Inflammatory macrophage (primary cell): Measurements from ENCODE around the gene EYA2.
"Not testable (repeated sequence)": the region's sequence is repeated elsewhere in the genome, so short reads cannot be mapped to it uniquely, and the experiment has no call there.

Experiments used
- DNase-seq, 2 donors: peaks; one replicate each; pipeline ENCODE4 v3.0.0-alpha.2; 2020 to 2022

The EYA2 gene

DNA sequence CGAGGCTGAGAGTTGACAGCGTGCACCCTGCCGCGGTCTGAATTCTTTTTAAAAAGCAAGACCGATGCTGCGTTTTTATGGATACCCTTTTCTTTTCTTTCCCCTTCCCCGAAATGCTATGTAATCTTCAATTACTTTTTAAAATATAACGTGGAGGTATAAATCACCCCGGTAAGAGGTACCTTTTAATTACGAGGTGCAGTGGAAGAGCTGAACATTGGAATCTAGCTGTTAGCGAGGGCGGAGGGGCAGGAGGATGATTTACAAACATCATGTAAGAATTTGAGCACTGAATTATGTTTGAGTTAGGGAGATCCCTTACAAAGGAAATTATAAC is 1.2 kb downstream of the EYA2 start:
- no peak for DNase-seq

DNA sequence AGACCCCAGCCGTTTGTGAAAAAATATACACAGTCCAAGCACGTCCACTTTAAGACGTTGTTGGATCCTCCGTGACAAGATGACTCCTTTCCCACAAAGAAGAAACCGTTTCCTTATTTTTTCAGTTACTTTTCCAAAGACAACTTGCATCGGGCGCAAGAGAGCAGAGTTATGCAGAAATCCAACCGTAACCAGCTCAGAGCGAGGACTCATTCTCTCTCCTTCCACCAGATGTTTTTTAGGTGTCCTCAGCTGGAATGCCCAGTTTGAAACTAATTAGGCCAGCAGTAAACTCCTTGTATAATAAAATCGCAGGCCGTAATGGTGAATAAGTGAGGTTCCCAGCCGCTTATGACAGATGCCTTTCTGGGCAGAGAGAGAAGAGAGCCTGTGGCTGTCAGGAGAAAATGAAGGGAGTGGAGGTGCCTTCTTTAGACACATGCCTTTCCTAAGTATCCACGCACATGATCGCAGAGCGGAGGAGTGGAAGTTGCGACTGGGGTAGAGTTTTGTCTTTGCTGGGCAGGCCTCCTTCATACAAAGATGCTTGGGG is 2.8 kb downstream of the EYA2 start:
- DNase-seq: no peak

DNA sequence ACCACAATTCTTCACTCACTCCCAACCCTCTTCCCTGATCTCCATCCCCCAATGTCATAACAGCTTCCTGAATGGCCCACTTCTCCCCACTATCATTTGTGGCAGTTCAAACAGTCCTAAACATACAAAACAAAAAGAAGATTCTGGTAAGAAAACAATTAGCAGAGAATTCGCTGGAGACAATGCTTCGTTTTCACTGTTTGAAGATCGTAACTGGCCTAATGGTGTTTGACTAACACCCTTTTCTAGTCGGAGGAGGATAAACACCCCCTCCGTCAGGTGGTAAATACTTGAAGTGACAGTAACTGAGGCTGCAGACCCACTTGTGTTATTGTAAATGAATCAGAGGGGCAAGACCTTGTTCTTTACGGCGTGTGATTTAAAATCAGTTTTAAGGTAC is 3.8 kb downstream of the EYA2 start:
- DNase-seq: no peak

DNA sequence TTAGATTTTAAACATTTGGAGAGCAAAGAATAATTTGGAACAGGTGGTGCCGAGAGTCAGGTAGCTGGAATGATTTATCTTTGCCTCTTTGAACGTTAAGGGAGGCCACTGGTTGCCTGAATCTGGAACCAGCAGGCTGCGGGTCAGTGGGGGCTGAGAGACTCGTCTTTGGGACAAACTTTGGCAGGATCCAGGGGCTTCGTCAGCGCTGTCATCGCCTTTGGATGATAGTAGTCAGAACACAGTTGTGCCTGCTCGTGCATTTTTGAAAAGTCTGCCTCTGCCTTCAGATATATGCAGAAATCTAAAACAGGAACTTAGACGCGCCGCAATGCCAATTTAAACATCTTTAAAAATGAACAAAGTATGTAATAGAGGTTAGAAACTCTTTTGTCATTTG is 5.0 kb downstream of the EYA2 start:
- DNase-seq: no peak

DNA sequence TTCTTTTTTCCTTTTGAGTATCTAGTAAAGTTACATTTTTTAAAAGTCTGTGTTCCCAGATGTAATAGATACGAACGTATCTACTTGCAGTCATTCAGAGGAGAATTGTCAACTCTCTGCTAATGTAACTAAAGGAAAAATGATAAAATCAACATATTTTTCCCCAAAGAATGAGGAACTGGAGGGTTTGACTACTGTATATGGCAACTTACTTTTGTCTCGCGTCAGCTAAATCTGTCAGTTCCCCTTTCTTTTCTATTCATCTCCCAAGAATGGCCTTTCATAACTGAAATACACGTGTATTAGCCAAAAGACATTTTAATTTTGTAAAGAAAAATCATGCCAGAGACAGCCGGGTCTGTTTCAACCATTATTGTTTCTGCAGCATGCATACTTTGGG is 5.4 kb downstream of the EYA2 start:
- DNase-seq: peak; percentile 34 to 64

DNA sequence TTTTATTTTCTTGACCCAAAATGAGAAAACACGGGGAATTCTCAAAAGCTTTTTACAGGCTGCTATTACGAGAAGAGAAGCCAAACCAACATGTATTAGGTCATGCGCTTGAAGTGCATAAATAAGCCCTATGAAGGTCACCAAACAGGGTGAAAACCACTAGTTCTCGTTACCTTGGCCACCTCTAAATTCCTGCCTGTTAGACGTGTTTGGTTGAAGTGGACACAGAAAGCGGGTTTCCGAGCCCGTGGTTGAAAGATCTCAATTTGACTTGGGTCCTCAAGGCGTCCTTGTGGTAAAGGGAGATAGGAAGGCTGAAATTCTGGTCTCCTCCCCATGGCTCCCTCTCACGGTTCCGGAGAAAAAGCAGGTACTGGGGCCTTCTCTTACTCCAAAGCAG is 6.2 kb downstream of the EYA2 start:
- no peak for DNase-seq

DNA sequence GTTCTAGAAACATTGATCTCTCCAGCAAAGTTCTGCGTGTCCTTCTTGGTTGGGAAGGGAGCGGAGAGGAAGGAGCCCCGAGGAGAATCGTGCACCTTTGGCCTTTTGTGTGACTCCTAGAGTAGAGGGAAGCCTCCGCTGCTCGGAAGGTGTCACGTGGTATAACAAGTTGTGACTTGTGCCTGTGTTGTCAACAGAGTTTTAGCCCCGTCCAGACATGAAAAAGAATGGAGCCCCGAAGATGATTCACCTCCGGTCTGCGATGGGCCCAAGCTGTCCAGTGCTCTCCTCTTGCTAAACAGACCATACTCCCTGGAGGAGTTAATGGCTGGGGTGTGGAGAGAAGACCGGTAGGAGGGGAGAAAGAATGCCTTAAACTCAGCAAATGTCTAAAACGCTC is 7.0 kb downstream of the EYA2 start:
- no peak for DNase-seq

DNA sequence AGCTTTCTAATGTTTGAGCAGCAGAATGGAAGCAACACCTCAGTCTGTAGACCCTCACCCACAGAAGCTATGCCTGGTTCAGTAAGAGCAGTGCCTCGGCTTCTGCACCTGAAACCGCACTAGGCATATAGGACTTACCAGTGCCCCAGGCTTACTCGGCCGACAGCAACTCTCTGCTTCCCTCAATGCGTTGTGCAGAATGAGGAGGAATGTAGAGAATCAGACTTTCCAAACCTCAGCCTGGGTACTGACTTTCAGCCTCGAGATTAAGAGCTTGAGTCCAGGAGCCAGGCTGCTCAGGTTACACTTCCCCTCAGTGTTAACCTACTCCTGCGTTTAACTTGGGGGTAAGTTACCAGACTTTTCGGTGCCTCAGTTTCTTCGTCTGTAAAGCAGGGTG is 8.6 kb downstream of the EYA2 start:
- DNase-seq: no peak

DNA sequence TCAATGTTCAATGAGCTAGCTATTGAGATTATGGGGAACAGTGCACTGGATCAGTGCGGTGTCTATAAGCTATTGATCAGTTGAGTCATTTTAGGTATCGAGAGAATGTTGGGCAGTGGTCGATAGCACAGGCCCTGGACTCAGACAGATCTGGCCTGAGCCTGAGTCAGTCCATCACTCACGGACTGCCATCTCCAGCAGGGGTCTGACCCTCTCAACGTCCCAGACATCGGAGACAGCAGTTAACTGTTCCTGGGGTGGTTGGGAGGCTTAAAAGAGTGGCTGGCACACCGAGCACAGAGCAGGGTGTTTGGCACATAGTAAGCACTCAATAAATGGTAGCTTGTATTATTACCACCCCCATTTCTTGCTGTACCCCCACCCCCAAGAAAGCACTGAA is 9.3 kb downstream of the EYA2 start:
- DNase-seq: no peak

DNA sequence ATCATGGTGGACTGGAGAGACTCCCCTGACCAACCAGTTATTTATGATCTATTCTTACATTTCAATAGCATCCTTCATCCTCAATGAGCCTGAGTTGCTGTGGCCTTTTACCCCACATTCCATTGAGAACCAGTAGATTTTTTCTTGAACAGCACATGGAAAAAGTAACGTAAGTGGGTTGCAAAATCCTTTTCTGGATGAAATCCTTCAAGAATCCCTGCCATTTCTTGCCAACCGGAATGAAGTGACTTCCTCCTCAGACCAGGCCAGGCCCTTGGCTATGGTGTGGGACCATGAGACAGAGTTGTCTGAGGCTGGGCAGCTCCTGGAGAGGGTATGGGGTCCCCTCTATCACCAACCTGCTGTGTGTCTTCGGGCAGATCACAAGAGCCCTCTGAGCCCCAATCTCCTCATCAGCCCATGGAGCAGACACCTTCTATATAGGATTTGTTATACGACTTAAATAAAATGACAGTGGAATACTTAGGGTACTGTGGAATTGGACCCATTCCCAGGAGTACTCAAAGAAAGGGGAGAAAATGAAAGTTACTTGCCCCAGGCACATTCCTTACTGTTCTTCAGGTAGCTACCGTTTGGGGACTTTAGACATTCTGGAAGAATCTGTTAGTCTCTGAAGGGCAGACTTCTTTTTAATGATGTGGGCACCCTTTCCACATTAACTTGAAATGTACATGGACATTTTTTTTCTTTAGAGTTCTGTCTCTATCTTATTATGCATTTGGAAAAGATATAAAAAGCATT is 10.9 kb downstream of the EYA2 start:
- DNase-seq: no peak

DNA sequence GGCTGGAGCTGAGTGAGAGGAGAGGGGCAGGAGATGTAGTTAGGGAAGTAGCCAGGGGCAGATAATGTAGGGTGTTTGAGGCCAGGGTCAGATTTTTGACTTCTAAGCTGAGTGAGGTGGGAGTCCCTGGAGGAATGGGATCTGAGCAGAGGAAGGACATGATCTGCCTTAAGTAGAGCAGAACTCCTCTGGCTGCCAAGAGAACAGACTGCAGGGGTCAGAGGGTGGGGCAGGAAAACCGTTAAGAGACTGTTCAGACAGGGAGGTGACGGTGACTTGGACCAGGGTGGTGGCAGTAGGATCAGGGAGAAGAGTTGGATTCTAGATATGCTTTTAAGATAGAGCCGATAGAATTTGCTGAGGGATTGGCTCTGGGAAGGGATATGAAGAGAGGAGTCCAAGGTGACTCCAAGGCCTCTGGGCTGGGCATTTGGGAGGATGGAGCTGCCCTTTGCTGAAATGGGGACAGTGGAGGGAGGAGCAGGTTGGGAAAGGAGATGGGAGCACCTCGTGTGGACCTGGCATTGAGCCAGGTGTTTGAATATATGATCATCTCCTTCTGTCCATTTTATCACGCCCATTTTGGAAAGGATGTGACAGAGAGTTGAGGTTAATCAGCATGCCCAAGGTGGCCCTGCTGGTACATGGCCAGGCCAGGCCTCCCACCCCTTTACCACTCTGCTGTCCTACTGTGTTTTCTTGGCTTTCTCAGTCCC is 18.8 kb downstream of the EYA2 start:
- no peak for DNase-seq

DNA sequence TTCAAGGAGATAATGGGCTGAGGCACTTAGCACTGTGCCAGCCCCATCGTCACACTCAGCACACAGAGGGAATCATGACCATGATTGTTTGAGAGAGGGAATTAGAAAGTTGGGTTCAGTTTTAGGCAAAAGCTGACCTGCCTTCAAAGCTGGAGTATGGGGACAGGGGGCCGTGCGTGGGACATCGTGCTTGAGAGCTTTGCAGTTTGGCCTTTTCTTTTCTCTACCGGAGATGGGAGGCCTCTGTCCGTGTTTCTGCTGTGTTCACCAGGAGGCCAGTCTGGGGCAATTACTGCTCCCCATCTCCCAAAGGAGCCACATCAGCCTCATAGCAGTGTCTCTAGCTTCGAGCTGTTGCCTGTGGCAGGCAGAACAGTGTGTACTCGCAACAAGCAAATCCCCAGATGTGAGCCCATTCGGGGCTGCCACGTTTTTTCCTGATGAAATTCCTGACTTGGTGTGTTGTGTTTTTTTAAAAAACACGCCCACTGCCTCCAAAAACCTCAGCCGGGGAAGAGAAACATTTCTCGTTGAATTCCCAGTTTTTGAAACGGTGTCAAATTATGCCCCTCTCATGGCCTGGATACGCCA is 20.2 kb downstream of the EYA2 start:
- DNase-seq: no peak

DNA sequence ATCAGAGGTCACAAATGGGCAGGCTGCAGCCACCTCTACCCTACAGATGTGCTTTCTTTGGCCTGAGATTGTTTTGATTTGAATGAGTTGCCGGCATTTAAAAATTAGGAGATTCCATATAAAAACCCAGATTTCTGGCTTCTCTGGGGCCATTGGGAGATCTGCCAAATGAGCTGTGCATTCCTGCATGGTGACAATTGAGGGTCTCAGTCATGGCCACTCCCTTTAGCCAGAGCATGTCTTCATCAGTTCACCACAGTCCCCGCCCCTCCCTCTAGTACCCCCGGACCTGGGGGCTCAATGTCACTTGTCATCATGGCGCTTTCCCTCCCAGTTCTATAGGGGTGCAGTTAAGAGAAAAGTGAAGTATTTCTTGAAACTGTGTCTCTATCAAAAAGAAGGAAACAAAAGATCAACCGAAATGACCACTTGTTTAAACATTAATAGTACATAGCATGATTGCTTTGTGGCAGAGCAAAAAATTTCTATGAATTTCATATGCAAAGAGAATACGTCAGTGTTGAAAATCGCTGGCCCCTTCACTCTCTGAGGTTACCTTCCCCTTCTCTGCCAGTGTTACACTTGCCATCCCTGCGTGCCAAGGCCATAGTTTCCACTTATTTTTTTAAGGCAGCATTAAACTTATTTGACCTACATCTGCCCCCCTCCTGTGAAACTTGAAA is 21.1 kb downstream of the EYA2 start:
- DNase-seq: no peak

DNA sequence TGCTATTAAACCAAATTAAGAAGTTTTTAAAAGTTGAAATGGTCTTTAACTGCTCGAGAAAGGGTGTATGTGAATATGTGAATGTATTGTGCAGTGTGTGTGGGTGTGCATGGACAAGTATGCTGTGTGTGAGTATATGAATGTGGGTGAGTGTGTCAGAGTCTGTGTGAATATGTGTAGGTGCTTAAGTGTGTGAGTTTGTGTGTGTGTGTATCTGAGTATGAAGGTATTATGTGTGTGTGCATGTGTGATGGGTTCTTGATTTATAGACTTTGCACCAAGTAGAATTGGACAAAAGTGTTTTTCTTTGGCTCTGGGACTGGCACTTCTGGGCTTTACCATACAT is 21.6 kb downstream of the EYA2 start:
- DNase-seq: no peak

DNA sequence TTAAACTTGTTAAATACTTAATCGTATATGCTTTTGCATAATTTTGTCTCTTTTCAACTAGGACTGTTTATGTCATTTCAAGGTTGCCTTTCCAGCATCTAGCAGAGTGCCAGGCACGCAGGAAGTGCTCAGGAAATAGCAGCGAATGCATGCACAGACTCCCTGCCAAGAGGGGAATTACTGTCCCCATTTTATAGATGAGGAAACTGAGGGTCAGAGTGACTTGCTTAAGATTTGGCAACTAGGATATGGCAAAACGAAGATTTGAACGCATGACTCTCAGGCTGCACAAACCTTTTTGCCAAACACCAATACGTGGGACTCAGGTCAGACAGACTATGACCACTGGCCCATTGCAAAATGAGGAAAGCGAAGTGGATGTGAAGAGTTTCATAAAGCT is 22.5 kb downstream of the EYA2 start:
- DNase-seq: no peak

DNA sequence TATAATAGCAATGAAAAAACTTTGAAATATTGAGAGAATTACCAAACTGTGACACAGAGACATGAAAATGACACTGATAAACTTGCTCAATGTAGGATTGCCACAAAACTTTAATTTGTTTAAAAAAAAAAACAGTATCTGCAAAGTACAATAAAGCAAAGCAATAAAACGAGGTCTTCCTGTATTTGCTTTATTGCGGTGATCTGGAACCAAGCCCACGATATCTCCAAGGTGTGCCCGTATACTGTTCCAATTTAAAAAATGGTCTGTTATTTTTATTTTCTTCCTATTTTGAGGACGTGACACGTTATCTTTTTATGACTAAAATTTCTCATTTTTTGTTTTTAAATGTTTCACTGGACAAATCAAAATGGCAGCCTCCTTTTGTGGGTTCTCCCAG is 25.5 kb downstream of the EYA2 start:
- no peak for DNase-seq

DNA sequence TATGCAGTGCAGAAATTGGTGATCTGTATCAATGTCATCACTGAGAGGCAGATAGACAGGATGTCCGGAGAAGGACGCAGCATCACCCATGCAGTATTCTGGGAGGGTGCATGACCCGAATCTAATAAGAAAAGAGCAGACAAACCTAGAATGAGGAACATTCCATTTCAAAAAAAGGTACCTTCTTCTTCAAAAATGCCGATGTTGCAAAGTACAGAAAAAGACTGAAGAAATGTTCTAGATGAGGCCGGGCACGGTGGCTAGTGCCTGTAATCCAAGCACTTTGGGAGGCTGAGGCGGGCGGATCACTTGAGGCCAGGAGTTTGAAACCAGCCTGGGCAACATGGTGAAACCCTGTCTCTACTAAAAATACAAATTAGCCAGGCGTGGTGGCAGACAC is 28.2 kb downstream of the EYA2 start:
- not testable (repeated sequence) for DNase-seq

DNA sequence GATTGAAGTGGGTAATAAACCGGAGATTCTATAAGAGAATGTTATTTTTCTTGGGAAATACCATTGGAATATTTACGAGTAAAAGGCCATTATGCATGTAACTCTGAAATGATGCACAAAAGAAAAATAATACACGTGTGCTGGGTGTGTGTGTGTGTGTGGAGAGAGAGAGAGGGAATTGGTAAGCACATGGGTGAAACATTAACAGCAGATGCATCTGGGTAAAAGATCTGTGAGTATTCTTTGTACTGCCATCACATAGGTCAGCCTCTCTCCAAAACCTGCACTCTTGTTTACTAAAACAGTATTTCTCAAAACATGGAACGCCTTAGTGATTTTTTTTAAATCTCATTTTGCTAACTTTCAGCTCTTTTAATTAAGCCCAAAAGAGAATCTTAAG is 28.9 kb downstream of the EYA2 start:
- DNase-seq: no peak

DNA sequence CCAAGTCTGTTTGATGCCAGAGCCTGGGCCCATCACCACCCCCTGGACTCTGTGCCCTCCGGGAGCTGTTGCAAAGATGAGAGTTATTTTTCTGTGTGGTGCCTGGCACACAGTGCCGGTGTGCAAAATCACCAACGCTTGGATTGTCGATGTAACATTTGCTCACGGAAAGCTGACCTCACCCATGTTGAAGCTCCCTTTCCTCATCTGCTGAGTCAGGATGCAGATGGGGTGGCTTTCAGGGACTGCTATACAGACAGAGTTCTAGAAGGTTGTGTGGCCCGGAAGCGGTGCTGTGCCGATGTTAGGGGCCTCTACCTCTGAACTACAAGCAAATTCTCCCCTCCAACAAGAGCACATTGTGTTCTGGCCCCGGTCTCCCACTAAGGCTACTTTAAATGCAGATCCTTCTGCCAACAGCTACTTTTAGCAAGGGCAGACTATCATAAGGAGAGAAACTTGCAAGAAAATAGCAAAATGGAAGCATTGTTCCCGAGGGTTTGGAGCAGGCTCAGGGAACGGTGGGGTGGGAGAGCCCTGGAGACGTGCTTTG is 34.0 kb downstream of the EYA2 start:
- DNase-seq: no peak

DNA sequence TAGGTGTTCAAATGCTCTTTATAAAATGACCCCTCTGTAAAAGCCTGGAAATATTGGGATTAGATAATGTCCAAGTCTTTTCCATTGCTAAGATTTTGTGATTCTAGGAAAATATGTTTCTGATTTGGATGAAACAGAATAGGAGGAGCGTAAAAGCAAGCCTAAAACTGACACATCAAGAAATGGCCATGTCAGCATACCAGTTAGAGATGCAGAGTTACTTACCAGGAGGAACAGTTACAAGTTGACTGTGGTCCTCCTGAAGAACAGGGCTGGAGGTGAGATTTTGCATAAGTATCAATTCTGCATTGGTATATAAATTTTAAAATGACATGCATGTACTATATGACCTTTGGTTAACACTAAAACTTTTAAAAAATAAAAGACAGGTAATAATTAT is 35.3 kb downstream of the EYA2 start:
- no peak for DNase-seq

DNA sequence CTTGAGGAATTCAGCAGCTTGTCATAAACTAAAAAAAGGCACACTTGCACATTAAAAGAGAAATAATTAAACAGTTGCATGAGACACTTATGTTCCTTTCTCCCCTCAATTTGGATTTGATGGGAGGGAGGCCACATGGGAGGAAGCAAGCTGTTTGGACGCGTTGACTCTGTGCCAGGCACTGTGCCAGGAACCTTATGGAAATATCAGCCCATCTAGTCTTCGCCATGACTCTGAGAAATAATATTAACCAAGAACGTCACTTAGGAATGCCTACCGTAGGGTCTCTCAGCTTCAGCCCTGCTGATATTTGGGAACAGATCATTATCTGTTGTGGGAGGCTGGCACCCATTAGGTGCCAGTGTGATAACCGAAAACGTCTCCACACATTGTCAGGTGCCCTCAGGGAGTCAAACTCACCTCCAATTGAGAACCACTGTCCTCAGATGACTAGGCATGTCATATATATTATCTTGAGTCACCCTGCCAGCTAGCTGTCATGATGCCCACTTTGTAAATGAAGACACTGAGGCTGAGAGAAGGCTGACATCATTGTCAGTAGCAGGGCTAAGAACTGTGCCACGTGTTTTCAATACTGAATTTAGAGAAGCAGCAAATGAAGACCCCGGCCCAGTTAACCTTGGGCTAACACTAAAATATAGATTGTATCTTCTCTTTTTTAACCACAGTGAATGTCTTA is 36.1 kb downstream of the EYA2 start:
- DNase-seq: no peak

DNA sequence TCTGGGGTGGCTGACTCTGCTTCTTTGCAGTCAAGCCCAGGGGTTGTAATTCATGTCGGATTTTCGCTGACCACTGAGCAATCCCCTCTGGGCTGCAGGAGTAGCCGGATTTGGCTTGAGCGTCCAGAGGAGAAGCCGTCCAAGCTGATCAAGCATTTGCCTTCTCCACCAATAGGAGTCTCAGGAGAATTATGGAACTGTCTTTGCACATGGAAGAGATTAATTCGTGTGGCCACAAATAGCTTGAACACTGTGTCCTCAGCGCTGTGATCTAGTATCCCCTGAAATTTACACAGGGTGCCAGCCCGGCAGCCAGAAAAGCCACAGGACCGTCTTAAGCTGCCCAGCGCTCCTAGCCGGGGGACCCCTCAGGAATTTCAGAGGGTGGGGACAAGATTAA is 37.1 kb downstream of the EYA2 start:
- no peak for DNase-seq

DNA sequence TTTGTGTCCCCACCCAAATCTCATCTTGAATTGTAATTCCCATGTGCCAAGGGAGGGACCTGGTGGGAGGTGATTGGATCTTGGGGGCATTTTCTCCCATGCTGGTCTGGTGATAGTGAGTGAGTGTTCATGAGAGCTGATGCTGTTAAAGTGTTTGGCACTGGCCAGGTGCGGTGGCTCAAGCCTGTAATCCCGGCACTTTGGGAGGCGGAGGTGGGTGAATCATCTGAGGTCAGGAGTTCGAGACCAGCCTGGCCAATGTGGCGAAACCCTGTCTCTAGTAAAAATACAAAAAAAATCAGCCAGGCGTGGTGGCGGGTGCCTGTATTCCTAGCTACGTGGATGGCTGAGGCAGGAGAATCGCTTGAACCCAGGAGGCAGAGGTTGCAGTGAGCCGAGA is 37.8 kb downstream of the EYA2 start:
- not testable (repeated sequence) for DNase-seq
